GM19351 (cell line): ENCODE measurements around the gene EIF2A.
A peak's percentile ranks its signal among the peaks of the same experiment; 100 is the strongest.

ENCODE experiments used
- ATAC-seq: cut with Tn5 transposase; IDR thresholded peaks from one replicate; pipeline ENCODE4 v1.9.1; 2021; ENCODE audit warnings: mild to moderate bottlenecking, moderate library complexity; ENCODE audit not compliant: unreplicated experiment

EIF2A gene

GRCh38 chr3:150631515-150632221, 85.1 kb downstream of the EIF2A start:
- ATAC-seq, result no peak

- ATAC-seq, result no peak
These were observed 88.5 kb downstream of the EIF2A start for GRCh38 chr3:150635076-150635475.

- ATAC-seq, result peak; percentile 85
These were observed 88.9 kb downstream of the EIF2A start for GRCh38 chr3:150635526-150635925.
